HG03354 (cell line): ENCODE measurements around the gene APBA1.

Experiments
- ATAC-seq: cut with Tn5 transposase; IDR thresholded peaks from one replicate; pipeline ENCODE4 v1.9.1; 2021; ENCODE audit warnings: mild to moderate bottlenecking; ENCODE audit not compliant: unreplicated experiment, poor library complexity, severe bottlenecking

The APBA1 gene

GRCh38 chr9:69388596-69388995 lies 283.6 kb downstream of the APBA1 start:
- no peak for ATAC-seq

DNA sequence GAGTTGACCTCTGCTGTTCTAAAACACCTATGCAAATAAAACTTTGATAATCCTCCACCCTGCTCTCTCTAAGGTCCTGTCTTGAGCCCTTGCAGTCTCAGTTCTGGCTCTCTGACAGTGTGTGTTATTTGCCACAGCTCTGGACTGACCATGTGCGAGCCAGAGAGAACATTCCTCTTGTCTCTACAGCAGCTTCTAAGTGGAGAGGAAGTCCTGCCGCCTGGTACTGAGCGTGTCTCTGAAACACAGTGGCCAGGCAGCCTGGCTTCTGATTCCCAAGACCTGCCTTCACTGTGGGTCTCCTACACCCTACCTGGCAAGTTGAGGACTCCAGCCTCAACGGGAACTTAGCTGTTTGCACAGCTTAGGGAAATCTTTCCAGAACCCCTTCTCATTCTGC lies 285.5 kb downstream of the APBA1 start:
- ATAC-seq, result no peak

- ATAC-seq, result no peak
Observed at GRCh38 chr9:69385581-69386033, 286.6 kb downstream of the APBA1 start.

DNA sequence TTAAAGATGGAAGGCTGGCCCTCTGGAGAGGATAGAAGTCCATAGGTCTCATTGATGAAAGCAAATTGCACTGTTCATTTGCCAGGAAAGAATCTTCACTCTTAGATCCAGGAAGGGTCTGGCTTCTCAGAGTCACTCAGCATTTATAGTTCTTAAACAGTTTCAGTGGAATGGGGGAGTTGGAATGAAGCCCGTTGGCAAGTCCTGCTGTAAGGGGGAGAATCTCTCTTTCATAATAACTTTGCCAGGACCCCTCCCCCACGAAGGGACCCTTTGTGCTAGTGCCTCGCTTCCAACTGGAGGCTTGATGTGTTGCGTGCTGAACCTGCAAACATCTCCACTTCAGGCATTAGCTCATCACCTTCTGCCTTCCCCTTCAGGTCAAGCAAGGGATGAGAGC lies 290.0 kb downstream of the APBA1 start:
- ATAC-seq, result no peak

- no peak for ATAC-seq
Observed at GRCh38 chr9:69380811-69381210, 291.4 kb downstream of the APBA1 start.

DNA sequence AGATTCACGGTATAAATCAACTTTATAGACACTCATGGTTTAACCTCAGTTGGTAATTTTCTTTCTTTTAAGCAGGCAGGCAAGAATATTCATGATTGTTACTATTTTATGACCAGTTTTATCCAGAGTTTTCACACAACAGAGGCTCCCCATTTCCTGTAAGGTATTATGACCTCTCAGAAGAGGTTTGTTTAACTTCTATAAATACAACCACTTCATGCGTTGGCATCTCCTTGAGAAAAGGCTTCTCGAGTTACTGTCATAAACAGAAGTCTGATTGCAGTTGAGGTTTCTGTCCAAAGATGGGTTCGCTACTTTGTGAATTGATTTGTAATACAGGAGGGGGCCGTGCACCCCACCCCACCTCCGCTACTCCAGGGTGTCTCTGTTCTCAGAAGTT lies 291.9 kb downstream of the APBA1 start:
- no peak for ATAC-seq

GRCh38 chr9:69379270-69379982 lies 292.7 kb downstream of the APBA1 start:
- ATAC-seq, result no peak

GRCh38 chr9:69377981-69378380 lies 294.2 kb downstream of the APBA1 start:
- ATAC-seq, result no peak
